NCI-H128 (cell line): ENCODE measurements around the gene ITGBL1.

Source experiments
- DNase-seq: peaks from one replicate; lab custom pipeline; 2025; ENCODE audit not compliant: unreplicated experiment; lab: John Stamatoyannopoulos, UW

Gene ITGBL1

GRCh38 chr13:101450749-101451130, 1.7 kb upstream of the ITGBL1 start:
- no peak for DNase-seq

DNA sequence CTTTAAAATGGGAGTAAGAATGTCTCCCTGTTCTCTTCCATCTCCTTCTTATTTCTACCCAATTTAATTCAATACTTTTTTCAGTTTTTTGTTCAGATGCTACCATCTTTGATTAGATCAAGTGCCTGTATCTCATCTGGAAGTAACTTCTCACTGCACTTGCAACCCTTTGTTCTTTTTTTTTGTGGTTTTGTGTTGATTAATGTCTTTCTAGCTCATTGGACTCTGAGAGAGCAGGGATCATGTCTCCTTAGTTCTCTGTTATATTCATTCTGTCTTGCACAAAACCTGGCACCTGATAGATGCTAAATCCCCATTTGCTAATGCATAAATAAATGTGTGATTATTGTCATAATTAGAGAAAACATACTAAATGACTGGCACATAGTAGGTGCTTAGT, 834 bp upstream of the ITGBL1 start:
- DNase-seq = no peak

GRCh38 chr13:101453784-101454201, 1.3 kb downstream of the ITGBL1 start:
- no peak for DNase-seq

GRCh38 chr13:101454767-101455166, 2.3 kb downstream of the ITGBL1 start:
- no peak for DNase-seq

DNA sequence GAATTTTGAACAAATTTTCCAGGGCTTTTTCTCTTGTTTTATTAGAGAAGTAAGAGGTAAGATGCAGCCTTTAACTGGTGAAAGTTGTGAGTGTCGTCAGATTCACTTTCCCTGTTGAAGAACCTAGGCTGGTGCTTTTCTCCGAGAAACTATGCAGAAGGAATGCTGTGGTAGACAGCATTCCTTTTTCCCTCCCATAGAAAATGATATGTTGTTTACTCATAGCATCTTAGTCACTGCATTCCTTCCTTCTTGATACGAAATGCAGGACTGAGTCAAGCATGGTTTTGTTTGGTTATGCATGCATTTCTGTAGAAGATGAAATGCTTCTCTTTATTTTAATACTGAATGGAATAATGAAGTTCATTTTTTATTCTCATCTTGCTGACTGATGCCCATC, 3.4 kb downstream of the ITGBL1 start:
- no peak for DNase-seq

DNA sequence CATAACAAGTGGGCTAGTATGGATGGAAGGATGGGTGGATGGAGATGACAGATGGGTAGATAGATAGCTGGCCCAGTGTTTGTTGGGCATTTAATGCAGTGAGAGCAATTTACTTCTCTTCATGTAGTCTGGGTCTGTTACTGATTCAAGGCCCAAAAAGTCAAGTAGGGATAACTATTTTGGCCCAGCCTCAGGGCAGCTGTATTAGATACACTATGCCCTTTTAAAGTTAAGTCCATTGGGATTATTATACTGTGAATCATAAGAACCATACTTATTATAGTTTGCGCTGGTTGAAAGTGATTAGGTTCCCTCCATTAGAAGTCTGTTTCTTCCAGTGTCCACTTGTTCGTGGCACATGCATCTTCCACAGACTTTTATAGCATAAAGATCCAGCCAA, 4.7 kb downstream of the ITGBL1 start:
- DNase-seq = no peak

GRCh38 chr13:101465877-101466276, 13.4 kb downstream of the ITGBL1 start:
- no peak for DNase-seq

DNA sequence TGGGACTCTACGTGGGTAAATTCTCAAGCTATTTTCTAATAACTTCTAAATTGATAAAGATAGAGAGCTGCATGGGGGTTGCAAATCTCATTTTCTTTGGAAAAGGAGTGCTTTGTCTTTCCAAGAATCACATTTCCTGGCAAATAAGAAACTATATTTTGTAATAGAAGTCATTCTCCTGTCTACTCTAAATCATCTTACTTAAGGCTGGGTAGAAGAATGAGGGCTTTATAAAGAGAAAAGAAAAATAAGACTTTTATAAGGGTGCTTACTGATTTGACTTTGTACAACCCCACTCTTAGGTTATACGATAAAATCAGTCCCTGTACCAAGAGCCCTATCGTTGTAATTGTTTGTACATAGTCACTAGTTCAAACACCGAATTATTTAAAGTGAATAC, 14.9 kb downstream of the ITGBL1 start:
- DNase-seq = no peak

GRCh38 chr13:101473458-101473857, 21.0 kb downstream of the ITGBL1 start:
- no peak for DNase-seq

DNA sequence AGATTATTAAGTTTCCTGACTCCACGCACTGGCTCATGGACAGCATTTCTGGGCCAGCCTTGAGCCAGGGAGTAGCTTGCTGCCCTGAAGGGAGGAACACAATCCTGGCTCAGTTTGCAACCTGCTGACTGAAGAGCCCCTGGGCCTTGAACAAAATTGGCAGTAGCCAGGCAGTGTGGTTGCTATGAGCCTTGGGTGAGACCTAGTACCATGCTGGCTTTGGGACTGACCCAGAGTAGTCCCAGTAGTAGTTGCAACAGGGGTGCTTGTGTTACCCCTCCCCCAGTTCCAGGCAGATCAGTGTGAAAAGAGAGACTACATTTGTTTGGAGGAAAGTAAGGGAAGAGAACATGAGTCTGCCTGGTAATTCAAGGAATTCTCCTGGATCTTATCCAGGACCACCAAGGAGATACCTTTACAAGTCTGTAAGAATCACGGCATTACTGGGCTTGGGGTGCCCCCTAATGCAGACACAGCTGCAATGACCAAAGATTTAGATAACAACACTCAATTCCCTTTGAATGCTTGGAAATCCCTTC, 22.0 kb downstream of the ITGBL1 start:
- no peak for DNase-seq

DNA sequence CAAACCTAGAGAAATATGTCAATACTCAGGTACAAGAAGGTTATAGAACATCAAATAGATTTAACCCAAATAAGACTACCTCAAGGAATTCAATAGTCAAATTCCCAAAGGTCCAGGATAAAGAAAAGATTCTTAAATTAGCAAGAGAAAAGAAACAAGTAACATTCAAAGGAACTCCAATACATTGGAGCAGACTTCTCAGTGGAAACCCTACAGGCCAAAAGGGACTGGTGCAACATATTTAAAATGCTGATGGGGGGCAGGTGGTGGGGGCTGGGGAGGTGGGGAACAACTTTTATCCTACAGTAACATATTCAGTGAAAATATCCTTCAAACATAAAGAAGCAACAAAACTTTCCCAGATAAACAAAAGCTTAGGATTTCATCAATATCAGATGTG, 23.1 kb downstream of the ITGBL1 start:
- DNase-seq = no peak

DNA sequence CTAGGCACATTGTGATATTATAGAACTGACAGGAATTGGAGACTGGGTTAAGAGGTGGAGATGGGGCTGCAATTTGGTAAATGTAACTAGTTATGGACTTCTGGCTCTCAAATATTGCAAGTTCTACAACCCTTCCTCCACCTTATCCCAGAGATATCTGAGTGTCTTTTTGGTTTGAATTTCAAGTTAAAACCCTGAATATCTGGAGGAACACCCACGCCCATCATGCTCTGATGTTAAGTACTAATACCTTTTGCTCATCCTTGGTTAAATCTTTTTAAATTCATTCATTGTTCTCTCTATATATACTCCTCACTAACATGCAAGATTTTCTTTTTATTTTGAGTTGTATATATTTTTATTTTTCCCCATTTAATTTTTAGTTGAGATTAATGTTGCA, 28.9 kb downstream of the ITGBL1 start:
- no peak for DNase-seq

DNA sequence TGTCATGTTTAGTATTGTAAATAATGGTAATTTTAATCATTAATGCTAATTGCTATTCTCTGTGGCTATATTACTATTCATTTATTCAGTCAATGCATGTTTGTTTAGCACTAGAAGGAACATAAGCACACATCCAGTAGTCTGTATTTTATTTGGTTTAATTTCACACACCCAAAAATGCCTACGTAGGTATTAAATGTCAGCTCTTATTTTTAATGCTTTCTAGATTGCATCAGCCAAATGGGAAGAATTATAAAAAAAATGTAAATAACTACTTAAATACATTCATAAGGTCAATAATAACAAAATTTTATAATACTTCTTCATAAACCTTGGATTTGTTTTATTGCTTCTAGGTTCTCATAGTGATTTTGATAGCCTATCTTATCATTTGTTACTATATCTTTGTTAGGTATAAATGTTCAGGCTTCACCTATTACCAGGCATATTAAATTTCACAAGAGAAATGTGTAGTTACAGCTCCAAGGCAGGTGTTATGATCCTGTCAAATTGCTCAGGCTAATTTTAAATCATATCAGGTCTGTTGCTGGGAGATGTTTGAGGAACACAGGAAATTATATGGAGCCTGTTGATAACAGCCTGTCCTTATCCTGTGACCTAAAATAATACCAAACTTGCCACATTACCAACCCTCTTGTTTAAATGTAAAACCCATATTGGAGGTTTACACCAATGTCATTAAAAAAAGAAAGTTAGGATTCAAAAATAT, 34.4 kb downstream of the ITGBL1 start:
- DNase-seq = no peak

GRCh38 chr13:101487438-101487830, 35.0 kb downstream of the ITGBL1 start:
- DNase-seq = no peak

DNA sequence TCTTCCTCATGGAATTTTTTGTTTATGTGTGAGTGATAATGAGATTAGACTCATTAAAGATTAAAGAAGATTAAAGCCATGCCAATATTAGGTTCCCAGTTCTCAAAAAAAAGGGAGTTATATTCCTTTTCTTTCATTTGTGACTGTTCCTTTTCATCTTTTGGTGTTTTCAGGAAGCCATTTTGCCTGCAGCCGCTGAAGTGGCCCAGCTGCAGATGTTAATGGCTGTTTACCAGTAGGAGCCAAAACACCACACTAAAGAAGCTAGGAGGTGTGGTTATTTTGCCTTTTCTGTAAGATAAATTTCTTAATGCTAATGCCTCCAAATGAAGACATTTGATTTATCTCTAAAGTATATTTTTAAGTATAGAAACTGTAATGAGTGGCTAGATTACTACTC, 36.3 kb downstream of the ITGBL1 start:
- DNase-seq = no peak

GRCh38 chr13:101489643-101490405, 37.3 kb downstream of the ITGBL1 start:
- DNase-seq = no peak

DNA sequence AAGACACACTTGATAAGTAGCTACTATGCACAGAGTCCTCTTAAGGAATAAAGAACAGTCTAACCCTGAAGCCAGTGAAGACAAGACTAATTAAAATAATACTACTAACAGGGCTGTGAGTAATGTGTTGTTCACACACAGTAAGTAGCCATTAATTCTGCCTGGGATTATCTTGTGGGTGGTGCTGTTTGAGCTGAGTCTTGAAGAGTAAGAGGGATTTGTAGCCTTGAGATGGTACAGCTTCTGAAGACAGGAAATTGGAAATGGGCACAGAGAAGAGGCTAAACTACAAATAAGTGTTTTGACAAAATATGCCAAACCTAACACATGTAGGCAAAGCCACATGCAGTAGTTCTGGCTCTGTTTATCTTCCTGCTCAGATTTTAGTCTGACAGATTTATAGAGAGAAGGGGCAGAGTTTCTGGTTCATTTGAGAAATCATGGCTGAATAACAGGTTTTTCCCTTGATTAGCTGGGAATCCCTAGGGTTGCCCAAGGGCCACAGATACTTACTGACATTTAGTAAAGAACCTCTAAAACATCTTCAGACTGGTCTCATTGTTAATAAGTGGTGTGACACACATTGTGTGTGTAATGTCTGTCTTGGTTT, 38.0 kb downstream of the ITGBL1 start:
- no peak for DNase-seq

GRCh38 chr13:101492251-101492910, 39.9 kb downstream of the ITGBL1 start:
- no peak for DNase-seq

GRCh38 chr13:101493541-101493940, 41.1 kb downstream of the ITGBL1 start:
- DNase-seq = no peak

- DNase-seq = no peak
Observed at GRCh38 chr13:101499406-101499805, 46.9 kb downstream of the ITGBL1 start.

DNA sequence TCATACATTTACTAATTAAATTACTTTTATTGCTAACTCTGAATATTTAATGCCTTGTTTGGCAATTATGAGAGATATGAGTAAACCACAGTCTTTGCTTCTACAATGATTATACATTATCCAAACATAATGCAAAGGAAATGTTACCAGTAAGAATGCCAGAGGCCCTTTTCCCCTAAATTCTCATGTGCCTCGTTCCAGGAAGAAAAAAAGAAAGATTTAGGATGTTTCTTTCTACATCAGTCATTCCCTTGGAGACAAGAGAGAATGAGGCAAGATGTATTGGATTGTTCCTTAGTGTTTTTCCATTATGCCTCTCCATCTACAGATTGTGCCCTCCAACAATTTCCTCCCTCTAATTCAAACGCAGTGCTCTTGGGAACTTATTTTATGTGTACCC, 50.1 kb downstream of the ITGBL1 start:
- no peak for DNase-seq
